PFSK-1 (cell line): ENCODE measurements around the gene RICTOR.

ENCODE experiments used
- FOXP2 ChIP-seq: optimal IDR thresholded peaks from 2 replicates; pipeline ENCODE3; 2011; ENCODE audit warnings: borderline replicate concordance, control low read depth, inconsistent platforms; ENCODE audit not compliant: insufficient read depth; ENCODE audit errors: extremely low read length, extremely low read depth
- POLR2AphosphoS5 ChIP-seq: IDR thresholded peaks from 2 replicates; pipeline ENCODE4 v1.6.1; 2012; ENCODE audit warnings: low read depth, mild to moderate bottlenecking, control low read depth, low read length, moderate library complexity
- REST ChIP-seq, 2 experiments: IDR thresholded peaks; 2 replicates each; pipeline versions ENCODE4 v1.6.1 to v1.8.0; 2011 to 2012; ENCODE audit warnings: low read depth in 2 of 2, low read length in 2 of 2, control low read depth in 1 of 2, inconsistent platforms in 1 of 2, mild to moderate bottlenecking in 1 of 2, moderate library complexity in 1 of 2; ENCODE audit not compliant: insufficient read depth in 1 of 2
- SIN3A ChIP-seq: IDR thresholded peaks from 2 replicates; pipeline ENCODE4 v1.6.1; 2012; ENCODE audit warnings: mild to moderate bottlenecking, low read length, moderate library complexity, borderline replicate concordance; ENCODE audit not compliant: insufficient read depth
- TAF1 ChIP-seq: IDR thresholded peaks from 2 replicates; pipeline ENCODE4 v1.6.1; 2012; ENCODE audit warnings: low read length, control low read depth, borderline replicate concordance; ENCODE audit not compliant: insufficient read depth

Gene RICTOR

GRCh38 chr5:39113354-39113953 is 39.3 kb upstream of the RICTOR start:
- TF ChIP-seq POLR2AphosphoS5 (no peak), FOXP2 (no peak), REST (IDR thresholded peaks at IDR 0.05; ENCODE audit: insufficient read depth in 1 of 2, low read depth in 2 of 2, low read length in 2 of 2) (no peak), SIN3A (no peak), TAF1 (no peak)

- TF ChIP-seq FOXP2 (no peak), SIN3A (no peak), REST (IDR thresholded peaks at IDR 0.05; ENCODE audit: insufficient read depth in 1 of 2, low read depth in 2 of 2, low read length in 2 of 2) (no peak), POLR2AphosphoS5 (no peak), TAF1 (no peak)
Observed at GRCh38 chr5:39109606-39110005, 35.4 kb upstream of the RICTOR start.

GRCh38 chr5:39108987-39109386 is 34.8 kb upstream of the RICTOR start:
- TF ChIP-seq FOXP2 = no peak
- no peak for TF ChIP-seq SIN3A
- no peak for TF ChIP-seq REST (IDR thresholded peaks at IDR 0.05; ENCODE audit: insufficient read depth in 1 of 2, low read depth in 2 of 2, low read length in 2 of 2)
- TF ChIP-seq POLR2AphosphoS5 = no peak
- no peak for TF ChIP-seq TAF1

- TF ChIP-seq POLR2AphosphoS5 = no peak
- TF ChIP-seq REST (IDR thresholded peaks at IDR 0.05; ENCODE audit: insufficient read depth in 1 of 2, low read depth in 2 of 2, low read length in 2 of 2) = no peak
- no peak for TF ChIP-seq FOXP2
- no peak for TF ChIP-seq SIN3A
- TF ChIP-seq TAF1 = no peak
Observed at GRCh38 chr5:39107350-39107749, 33.2 kb upstream of the RICTOR start.
